BE2C (cell line): ENCODE results near the gene SNHG17.

Source experiments
- DNase-seq: peaks from one replicate; pipeline ENCODE4 v3.0.0-alpha.2; 2020
- H3K27me3 ChIP-seq: fragments of 250-450 bp; sonication (Bioruptor Pico); 2 replicates; pipeline ENCODE4 v1.5.1; 2020; ENCODE audit warnings: mild to moderate bottlenecking
- H3K36me3 ChIP-seq: fragments of 250-450 bp; sonication (Bioruptor Pico); 2 replicates; pipeline ENCODE4 v1.5.1; 2020; ENCODE audit warnings: mild to moderate bottlenecking
- H3K4me1 ChIP-seq: fragments of 250-450 bp; sonication (Bioruptor Pico); 2 replicates; pipeline ENCODE4 v1.5.1; 2020
- H3K4me3 ChIP-seq: 2 replicates; pipeline ENCODE4 v1.5.1; 2011; ENCODE audit warnings: low read depth, low read length
- H3K9me3 ChIP-seq: fragments of 250-450 bp; sonication (Bioruptor Pico); 2 replicates; pipeline ENCODE4 v1.5.1; 2020
- TF ChIP-seq, protein P1 (sequence below): IDR thresholded peaks from 2 replicates; pipeline ENCODE4 v1.5.1; 2012; ENCODE audit warnings: mild to moderate bottlenecking, low read depth, low read length

SNHG17 gene

DNA sequence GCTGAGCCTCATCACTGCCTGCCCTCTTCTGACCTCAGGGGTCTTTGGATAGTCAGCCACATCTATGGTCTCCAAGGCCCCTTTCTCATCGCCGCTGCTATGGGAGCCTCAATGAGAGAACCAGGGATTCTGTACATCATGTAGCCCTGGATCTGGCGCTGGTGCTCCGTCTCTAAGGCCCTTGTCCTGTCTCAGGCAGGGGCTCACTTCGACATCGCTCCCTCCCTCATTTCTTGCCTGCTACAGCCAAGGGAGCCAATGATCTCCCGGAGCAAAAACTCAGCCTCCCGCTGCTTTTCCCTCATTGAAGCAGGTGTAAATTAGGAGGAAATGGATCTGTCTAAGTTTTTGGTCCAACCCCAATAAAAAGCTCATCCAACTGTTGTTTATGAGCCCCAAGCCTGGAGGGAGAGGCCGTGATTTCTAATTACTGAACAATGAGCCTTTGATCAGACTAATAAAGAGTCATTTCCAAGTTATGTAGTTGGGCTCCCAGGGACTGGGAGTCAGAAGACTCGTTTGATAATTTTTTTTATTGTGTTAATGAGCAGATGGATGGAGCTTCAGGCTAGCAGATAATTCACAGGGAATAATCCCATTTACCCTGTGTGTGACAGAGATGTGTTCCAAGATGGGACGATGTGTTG is 58.0 kb downstream of the SNHG17 start:
- no peak for DNase-seq
- no peaks in the 10 kb centered on the region for H3K27me3 ChIP-seq
- H3K4me1 ChIP-seq, result no peaks in the 10 kb centered on the region
- H3K36me3 ChIP-seq, result no peaks in the 10 kb centered on the region
- no peak overlapping the region for H3K4me3 ChIP-seq
- H3K9me3 ChIP-seq, result no peaks in the 10 kb centered on the region
- TF ChIP-seq, protein P1, sequence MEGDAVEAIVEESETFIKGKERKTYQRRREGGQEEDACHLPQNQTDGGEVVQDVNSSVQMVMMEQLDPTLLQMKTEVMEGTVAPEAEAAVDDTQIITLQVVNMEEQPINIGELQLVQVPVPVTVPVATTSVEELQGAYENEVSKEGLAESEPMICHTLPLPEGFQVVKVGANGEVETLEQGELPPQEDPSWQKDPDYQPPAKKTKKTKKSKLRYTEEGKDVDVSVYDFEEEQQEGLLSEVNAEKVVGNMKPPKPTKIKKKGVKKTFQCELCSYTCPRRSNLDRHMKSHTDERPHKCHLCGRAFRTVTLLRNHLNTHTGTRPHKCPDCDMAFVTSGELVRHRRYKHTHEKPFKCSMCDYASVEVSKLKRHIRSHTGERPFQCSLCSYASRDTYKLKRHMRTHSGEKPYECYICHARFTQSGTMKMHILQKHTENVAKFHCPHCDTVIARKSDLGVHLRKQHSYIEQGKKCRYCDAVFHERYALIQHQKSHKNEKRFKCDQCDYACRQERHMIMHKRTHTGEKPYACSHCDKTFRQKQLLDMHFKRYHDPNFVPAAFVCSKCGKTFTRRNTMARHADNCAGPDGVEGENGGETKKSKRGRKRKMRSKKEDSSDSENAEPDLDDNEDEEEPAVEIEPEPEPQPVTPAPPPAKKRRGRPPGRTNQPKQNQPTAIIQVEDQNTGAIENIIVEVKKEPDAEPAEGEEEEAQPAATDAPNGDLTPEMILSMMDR, result no peak

DNA sequence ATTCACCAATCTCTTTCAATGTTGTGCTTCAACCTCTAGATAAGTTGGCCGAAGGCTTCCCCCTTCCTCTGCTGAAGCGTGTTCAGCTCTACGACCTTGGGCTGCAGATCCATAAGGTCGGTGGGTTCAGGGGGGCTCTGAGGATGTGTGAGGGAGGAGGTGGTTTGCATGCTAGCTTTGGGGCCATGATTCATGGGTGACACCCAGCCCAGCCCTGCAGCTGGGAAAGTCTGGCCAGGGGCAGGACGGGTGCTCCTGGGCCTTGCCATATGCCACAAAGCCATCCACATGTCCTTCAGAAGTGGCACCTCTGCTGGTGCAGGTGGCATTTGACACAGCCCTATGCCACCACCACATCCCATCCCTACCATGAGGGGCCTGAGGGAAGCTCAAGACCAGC is 61.2 kb downstream of the SNHG17 start:
- no peak overlapping the region for H3K4me3 ChIP-seq
- TF ChIP-seq, protein P1, result no peak
- H3K9me3 ChIP-seq, result no peaks in the 10 kb centered on the region
- H3K27me3 ChIP-seq, result no peaks in the 10 kb centered on the region
- DNase-seq, result no peak
- H3K36me3 ChIP-seq, result no peaks in the 10 kb centered on the region
- no peaks in the 10 kb centered on the region for H3K4me1 ChIP-seq

DNA sequence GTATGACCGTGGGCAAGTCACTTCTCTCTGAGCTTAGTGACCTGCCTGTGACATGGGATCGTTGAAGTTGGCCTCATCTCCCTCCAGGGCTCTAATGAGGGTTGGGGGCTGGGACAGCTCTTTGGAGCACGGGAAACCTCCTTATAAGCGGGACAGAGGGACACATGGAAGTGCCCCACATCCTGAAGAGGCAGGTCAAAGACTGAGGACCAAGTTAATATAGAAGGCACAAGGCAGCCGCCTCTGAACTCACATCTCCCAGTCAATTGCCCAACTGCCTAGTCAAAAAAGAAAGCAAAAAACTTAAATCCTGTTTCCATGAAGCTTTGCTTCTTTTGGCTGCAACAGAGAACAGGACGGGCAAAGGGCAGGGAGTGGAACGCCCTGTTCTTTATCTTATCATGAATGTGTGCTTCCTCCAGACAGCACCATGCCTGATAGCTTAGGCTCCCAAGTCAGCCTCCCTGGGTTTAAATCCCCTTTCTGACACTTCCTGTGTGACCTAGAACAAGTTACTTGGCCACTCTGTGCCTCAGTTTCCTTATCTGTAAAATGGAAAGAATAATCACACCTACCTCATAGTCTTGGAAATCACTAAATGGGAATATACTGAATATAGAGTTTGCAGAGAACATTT is 61.8 kb downstream of the SNHG17 start:
- Histone ChIP-seq H3K36me3 (no peaks in the 10 kb centered on the region), H3K4me1 (no peaks in the 10 kb centered on the region), H3K4me3 (no peak overlapping the region), H3K9me3 (no peaks in the 10 kb centered on the region), H3K27me3 (no peaks in the 10 kb centered on the region)
- TF ChIP-seq, protein P1, result no peak
- DNase-seq, result no peak

DNA sequence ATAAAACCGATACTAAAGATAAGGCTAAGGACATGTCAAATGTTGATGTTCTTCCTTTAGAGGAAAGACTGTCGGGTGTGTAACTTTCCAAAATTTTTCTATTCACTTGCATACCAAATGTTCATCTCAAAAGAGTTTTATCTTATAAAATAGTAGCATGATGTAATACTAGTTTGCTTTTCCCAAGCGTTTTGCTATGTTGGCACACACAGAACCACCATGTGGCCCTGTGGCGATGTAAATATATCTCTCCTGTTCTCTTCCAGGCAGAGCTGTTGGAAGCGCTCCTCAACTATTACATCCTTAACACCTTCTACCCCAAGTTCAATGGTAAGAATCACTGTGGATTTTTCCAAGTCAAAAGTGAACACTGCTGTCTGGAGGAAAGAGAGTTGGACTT is 62.3 kb downstream of the SNHG17 start:
- TF ChIP-seq, protein P1, result no peak
- H3K4me1 ChIP-seq, result no peaks in the 10 kb centered on the region
- H3K4me3 ChIP-seq, result no peak overlapping the region
- no peaks in the 10 kb centered on the region for H3K36me3 ChIP-seq
- DNase-seq, result no peak
- no peaks in the 10 kb centered on the region for H3K27me3 ChIP-seq
- H3K9me3 ChIP-seq, result no peaks in the 10 kb centered on the region
